Mesodermal cell (in vitro differentiated cells): ENCODE data around the gene LRRC75B.
A peak's percentile ranks its signal among the peaks of the same experiment; 100 is the strongest.
"Not testable (repeated sequence)": the region's sequence is repeated elsewhere in the genome, so short reads cannot be mapped to it uniquely, and the experiment has no call there.

Experiments
- H3K27ac ChIP-seq: 2 replicates; pipeline ENCODE4 v1.7.0; 2013; ENCODE audit warnings: mild to moderate bottlenecking, low read depth, low read length, moderate library complexity; ENCODE audit not compliant: severe bottlenecking
- H3K36me3 ChIP-seq: 2 replicates; pipeline ENCODE4 v1.7.1; 2013; ENCODE audit warnings: mild to moderate bottlenecking, low read length, moderate library complexity; ENCODE audit not compliant: control insufficient read depth, insufficient read depth
- H3K4me1 ChIP-seq: one replicate; pipeline ENCODE4 v1.7.1; 2013; ENCODE audit warnings: mild to moderate bottlenecking, low read length; ENCODE audit not compliant: insufficient read depth, control insufficient read depth, poor library complexity, severe bottlenecking
- H3K4me3 ChIP-seq: 2 replicates; pipeline ENCODE4 v1.7.0; 2013; ENCODE audit warnings: low read length, control low read depth, mild to moderate bottlenecking; ENCODE audit not compliant: insufficient read depth, poor library complexity, severe bottlenecking; ENCODE audit errors: extremely low read depth
- H3K9me3 ChIP-seq: 2 replicates; pipeline ENCODE4 v1.7.1; 2013; ENCODE audit warnings: mild to moderate bottlenecking, low read length, moderate library complexity; ENCODE audit not compliant: control insufficient read depth
- WGBS, 2 experiments: methylation state at CpG; one replicate each; pipeline ENCODE4 v1.1.5; 2013; ENCODE audit warnings: missing lambda C conversion rate in 2 of 2; ENCODE audit not compliant: insufficient coverage in 2 of 2; 5-methylcytosine and 5-hydroxymethylcytosine counted together

Gene LRRC75B

GRCh38 chr22:24602105-24602749 lies 9.4 kb upstream of the LRRC75B start:
- H3K4me1 ChIP-seq = peaks cover 14% of the 10 kb centered on the region
- H3K27ac ChIP-seq = not testable (repeated sequence)
- 99 to 100% methylated on average over 7 to 8 of the region's 11 CpGs for WGBS, 2 experiments

GRCh38 chr22:24601217-24602104 lies 8.6 kb upstream of the LRRC75B start:
- 92 to 96% methylated on average over 10 to 11 of the region's 12 CpGs for WGBS, 2 experiments
- Histone ChIP-seq H3K4me3 (no peak overlapping the region), H3K4me1 (peaks cover 14% of the 10 kb centered on the region), H3K36me3 (no peaks in the 10 kb centered on the region), H3K27ac (no peak overlapping the region), H3K9me3 (no peaks in the 10 kb centered on the region)

More at GRCh38 chr22:24602105-24602749, 9.4 kb upstream of the LRRC75B start:
- not testable (repeated sequence) for H3K36me3 ChIP-seq, H3K9me3 ChIP-seq, H3K4me3 ChIP-seq

GRCh38 chr22:24599958-24600715 lies 7.3 kb upstream of the LRRC75B start:
- WGBS, 2 experiments = 95 to 100% methylated on average over 2 of the region's 3 CpGs

GRCh38 chr22:24599514-24599913 lies 6.6 kb upstream of the LRRC75B start:
- H3K9me3 ChIP-seq = no peaks in the 10 kb centered on the region
- H3K36me3 ChIP-seq = no peaks in the 10 kb centered on the region
- WGBS, 2 experiments = 77 to 83% methylated on average over 6 to 7 of the region's 8 CpGs
- H3K4me3 ChIP-seq = no peak overlapping the region
- H3K4me1 ChIP-seq = peaks cover 22% of the 10 kb centered on the region
- no peak overlapping the region for H3K27ac ChIP-seq

More at GRCh38 chr22:24599958-24600715, 7.3 kb upstream of the LRRC75B start:
- not testable (repeated sequence) for H3K27ac ChIP-seq, H3K36me3 ChIP-seq, H3K9me3 ChIP-seq, H3K4me3 ChIP-seq
- H3K4me1 ChIP-seq = peaks cover 18% of the 10 kb centered on the region

GRCh38 chr22:24597076-24597475 lies 4.2 kb upstream of the LRRC75B start:
- WGBS, 2 experiments = 65 to 76% methylated on average over 2 to 5 of the region's 9 CpGs
- peaks cover 23% of the 10 kb centered on the region for H3K4me1 ChIP-seq
- not testable (repeated sequence) for H3K9me3 ChIP-seq, H3K36me3 ChIP-seq, H3K4me3 ChIP-seq, H3K27ac ChIP-seq

- peaks cover 17% of the 10 kb centered on the region for H3K4me1 ChIP-seq
- H3K36me3 ChIP-seq = no peaks in the 10 kb centered on the region
- H3K27ac ChIP-seq = no peak overlapping the region
- no peaks in the 10 kb centered on the region for H3K9me3 ChIP-seq
- no peak overlapping the region for H3K4me3 ChIP-seq
- WGBS, 2 experiments = 94 to 97% methylated on average over 4 of the region's 4 CpGs
These were observed 3.0 kb upstream of the LRRC75B start for GRCh38 chr22:24595863-24596262.

GRCh38 chr22:24595228-24595627 lies 2.4 kb upstream of the LRRC75B start:
- 90 to 96% methylated on average over 6 of the region's 6 CpGs for WGBS, 2 experiments

GRCh38 chr22:24594569-24595120 lies 1.8 kb upstream of the LRRC75B start:
- Histone ChIP-seq H3K4me1 (peaks cover 17% of the 10 kb centered on the region), H3K9me3 (no peaks in the 10 kb centered on the region), H3K4me3 (no peak overlapping the region), H3K36me3 (no peaks in the 10 kb centered on the region), H3K27ac (no peak overlapping the region)
- WGBS, 2 experiments = 71 to 95% methylated on average over 4 to 5 of the region's 7 CpGs

More at GRCh38 chr22:24595228-24595627, 2.4 kb upstream of the LRRC75B start:
- no peak overlapping the region for H3K4me3 ChIP-seq
- H3K9me3 ChIP-seq = no peaks in the 10 kb centered on the region
- H3K4me1 ChIP-seq = peaks cover 17% of the 10 kb centered on the region
- no peak overlapping the region for H3K27ac ChIP-seq
- H3K36me3 ChIP-seq = no peaks in the 10 kb centered on the region

GRCh38 chr22:24593836-24594568 lies 1.1 kb upstream of the LRRC75B start:
- Histone ChIP-seq H3K4me1 (peaks cover 17% of the 10 kb centered on the region), H3K36me3 (peaks cover 3% of the 10 kb centered on the region), H3K4me3 (no peak overlapping the region), H3K9me3 (no peaks in the 10 kb centered on the region), H3K27ac (no peak overlapping the region)
- 79 to 85% methylated on average over 13 to 16 of the region's 16 CpGs for WGBS, 2 experiments

GRCh38 chr22:24593559-24593835 lies 624 bp upstream of the LRRC75B start:
- 92 to 95% methylated on average over 5 to 10 of the region's 10 CpGs for WGBS, 2 experiments
- H3K4me3 ChIP-seq = peak overlapping the region; percentile 65
- H3K4me1 ChIP-seq = peaks cover 17% of the 10 kb centered on the region
- H3K36me3 ChIP-seq, H3K9me3 ChIP-seq: not testable (repeated sequence)
- peak overlapping the region; percentile 60 for H3K27ac ChIP-seq
